Measurements from ENCODE around the gene DNAJC6.

The DNAJC6 gene

GRCh38 chr1:65332821-65333220, 23.5 kb downstream of the DNAJC6 start:
- TF ChIP-seq ZFX (IDR thresholded peaks at IDR 0.05; ENCODE audit: borderline replicate concordance) (no peak), CTCF (IDR thresholded peaks at IDR 0.05) (no peak)
- H3K27ac ChIP-seq = no peak overlapping the region

- TF ChIP-seq CTCF (IDR thresholded peaks at IDR 0.05) (no peak), ZFX (IDR thresholded peaks at IDR 0.05; ENCODE audit: borderline replicate concordance) (no peak)
- no peak overlapping the region for H3K27ac ChIP-seq
Measured at GRCh38 chr1:65334081-65334480, 24.7 kb downstream of the DNAJC6 start.

- TF ChIP-seq ZFX (IDR thresholded peaks at IDR 0.05; ENCODE audit: borderline replicate concordance) (no peak), CTCF (IDR thresholded peaks at IDR 0.05) (no peak)
- H3K27ac ChIP-seq = no peak overlapping the region
Measured at GRCh38 chr1:65339866-65340468, 30.6 kb downstream of the DNAJC6 start.

- TF ChIP-seq CTCF (IDR thresholded peaks at IDR 0.05) (no peak), ZFX (IDR thresholded peaks at IDR 0.05; ENCODE audit: borderline replicate concordance) (no peak)
- no peak overlapping the region for H3K27ac ChIP-seq
Measured at GRCh38 chr1:65341381-65341780, 32.0 kb downstream of the DNAJC6 start.

GRCh38 chr1:65343286-65343685, 33.9 kb downstream of the DNAJC6 start:
- no peak overlapping the region for H3K27ac ChIP-seq
- TF ChIP-seq CTCF (IDR thresholded peaks at IDR 0.05) (no peak), ZFX (IDR thresholded peaks at IDR 0.05; ENCODE audit: borderline replicate concordance) (no peak)

GRCh38 chr1:65344171-65344814, 35.0 kb downstream of the DNAJC6 start:
- TF ChIP-seq CTCF (IDR thresholded peaks at IDR 0.05) = no peak
- TF ChIP-seq ZFX (IDR thresholded peaks at IDR 0.05; ENCODE audit: borderline replicate concordance) = no peak

GRCh38 chr1:65346190-65346589, 36.8 kb downstream of the DNAJC6 start:
- no peak for TF ChIP-seq ZFX (IDR thresholded peaks at IDR 0.05; ENCODE audit: borderline replicate concordance)
- TF ChIP-seq CTCF (IDR thresholded peaks at IDR 0.05) = no peak
- no peak overlapping the region for H3K27ac ChIP-seq

More at GRCh38 chr1:65344171-65344814, 35.0 kb downstream of the DNAJC6 start:
- no peak overlapping the region for H3K27ac ChIP-seq

All from 22Rv1 (cell line).